Aorta (tissue), 5 donors: Measurements from ENCODE around the gene FADS2. TPM values are rescaled to one million over a fixed set of nuclear protein-coding genes. Genes with fewer than 3 reads are reported as not detected.

Experiments
- ATAC-seq: fragments of 200-7000 bp; cut with Tn5 transposase; one replicate; pipeline ENCODE4 v1.9.1; 2022; ENCODE audit warnings: moderate library complexity; ENCODE audit not compliant: low FRiP score
- DNase-seq, 2 donors: peaks; one replicate each; pipeline ENCODE4 v3.0.0-alpha.2; 2020
- H3K27ac ChIP-seq, 2 donors: one replicate each; pipeline ENCODE4 v1.5.1; 2013; ENCODE audit warnings: low read length in 2 of 2, mild to moderate bottlenecking in 2 of 2, moderate library complexity in 2 of 2, control low read depth in 1 of 2, inconsistent platforms in 1 of 2, low read depth in 1 of 2
- H3K27me3 ChIP-seq, 2 donors: one replicate each; pipeline ENCODE4 v1.6.1; 2013; ENCODE audit warnings: control low read depth in 1 of 2, low read length in 1 of 2, mild to moderate bottlenecking in 1 of 2, moderate library complexity in 1 of 2; ENCODE audit not compliant: insufficient read depth in 2 of 2, control insufficient read depth in 1 of 2
- H3K36me3 ChIP-seq, 2 donors: one replicate each; pipeline ENCODE4 v1.6.1; 2013; ENCODE audit warnings: control low read depth in 1 of 2, low read length in 1 of 2, mild to moderate bottlenecking in 1 of 2; ENCODE audit not compliant: insufficient read depth in 2 of 2, control insufficient read depth in 1 of 2
- H3K4me1 ChIP-seq, 2 donors: one replicate each; pipeline ENCODE4 v1.6.1; 2013; ENCODE audit warnings: low read length in 2 of 2, control low read depth in 1 of 2, mild to moderate bottlenecking in 1 of 2, moderate library complexity in 1 of 2; ENCODE audit not compliant: insufficient read depth in 2 of 2, control insufficient read depth in 1 of 2
- H3K4me3 ChIP-seq, 2 donors: one replicate each; pipeline ENCODE4 v1.5.1; 2013; ENCODE audit warnings: low read length in 2 of 2, control low read depth in 1 of 2, mild to moderate bottlenecking in 1 of 2
- H3K9me3 ChIP-seq: one replicate; pipeline ENCODE4 v1.6.1; 2013; ENCODE audit warnings: mild to moderate bottlenecking, low read length; ENCODE audit not compliant: control insufficient read depth
- WGBS, 2 donors: extraction: QIAGEN DNeasy Blood & Tissue Kit; methylation state at CpG; one replicate each; pipeline ENCODE4 v1.1.7; 2013; 5-methylcytosine and 5-hydroxymethylcytosine counted together
- intact Hi-C, 2 donors: fragments of 100-400 bp; cut with DNase I; formaldehyde crosslinking; loops; one replicate each; pipeline versions ENCODE4 v1.14.2 to v1.15.0; 2022
- microRNA-seq, 2 donors: library from miRNA; unstranded; fragments of <30 nt; microRNA quantifications; one replicate each; pipeline ENCODE4 v1.2.0, GENCODE V29; 2020
- polyA plus RNA-seq, 2 donors: library from polyadenylated mRNA; stranded (reverse); fragments of 200-250 nt; gene quantifications; one replicate each; pipeline ENCODE4 v1.2.3, GENCODE V29; 2013
- total RNA-seq, 2 donors: library from RNA; stranded (reverse); fragmentation: NEBNext Ultra II Directional; extraction: Animal tissue kit (Norgen Biotek cat#: 25700); gene quantifications; one replicate each; pipeline ENCODE4 v1.2.1, GENCODE V29; 2021
- donor health status: healthy with polysubstance abuse.
- donor health status: Bipolar disorder and iron deficiency.
- donor health status: DM: no; HTN: no; CAD: no.
- donor health status: DM: no; HTN: no; CAD: no.
- donor health status: DM: yes; HTN: yes; CAD: no.

Gene FADS2
- total and polyA plus RNA-seq, 4 donors, result 38.2 to 167 (median 80.5) TPM

- H3K27me3 ChIP-seq, result no peaks in the 10 kb centered on the region
- DNase-seq (peak in 1 of 2 donors; percentile 37), ATAC-seq (no peak)
- no peaks in the 10 kb centered on the region for H3K9me3 ChIP-seq
- H3K4me3 ChIP-seq, result no peak overlapping the region
- H3K27ac ChIP-seq, result no peak overlapping the region
- H3K4me1 ChIP-seq, result no peaks in the 10 kb centered on the region
- no peaks in the 10 kb centered on the region for H3K36me3 ChIP-seq
- intact Hi-C loops, result no loop called here
- WGBS, 2 donors, result 92% methylated on average over 7 of the region's 7 CpGs
These were observed 86.5 kb downstream of the FADS2 start for GRCh38 chr11:61914471-61915171.

- H3K27ac ChIP-seq, result no peak overlapping the region
- ATAC-seq, result no peak
- H3K4me3 ChIP-seq, result peak overlapping the region; percentile 44 to 53
- no peaks in the 10 kb centered on the region for H3K4me1 ChIP-seq
- whole genome bisulfite sequencing, 2 donors, result 7 to 9% methylated on average over 28 to 32 of the region's 32 CpGs
- H3K36me3 ChIP-seq, result no peaks in the 10 kb centered on the region
- H3K9me3 ChIP-seq, result no peaks in the 10 kb centered on the region
- no peaks in the 10 kb centered on the region for H3K27me3 ChIP-seq
- intact Hi-C loops, result no loop called here
- DNase-seq, result peak; percentile 46 to 74
These were observed 88.7 kb downstream of the FADS2 start for GRCh38 chr11:61916737-61917333.

Small RNA genes within 50 kb of the gene (microRNA-seq; reads per million reads assigned to microRNA genes)
- gene MIR6746, result 0 to 1.2 reads per million in 2 donors

Other genes starting within 250 kb of the FADS2 start
- gene SYT7, start 247.2 kb upstream of the FADS2 start, total RNA-seq, result 1 to 10 TPM; 1.0 to 2.3 TPM
- gene SYT7, start 247.2 kb upstream of the FADS2 start, polyA plus RNA-seq, result under 1 TPM; 0.20 to 0.88 TPM
- gene DAGLA, start 147.9 kb upstream of the FADS2 start, total RNA-seq, result 1 to 10 TPM; 1.4 to 3.5 TPM
- gene DAGLA, start 147.9 kb upstream of the FADS2 start, polyA plus RNA-seq, result under 1 TPM; 0.51 to 0.63 TPM
- 1 to 10 TPM in 1 of 2 donors, under 1 TPM in 1; 0.23 to 1.1 TPM for gene MYRF, start 75.7 kb upstream of the FADS2 start, total RNA-seq
- 1 to 10 TPM in 1 of 2 donors, under 1 TPM in 1; 0.92 to 2.3 TPM for gene MYRF, start 75.7 kb upstream of the FADS2 start, polyA plus RNA-seq
- 10 to 100 TPM; 73.2 to 84.1 TPM for gene TMEM258, start 35.7 kb upstream of the FADS2 start, total RNA-seq
- gene TMEM258, start 35.7 kb upstream of the FADS2 start, polyA plus RNA-seq, result 100 to 1,000 TPM; 189 to 213 TPM
- 1 to 10 TPM; 5.5 to 6.9 TPM for gene FEN1, start 35.4 kb upstream of the FADS2 start, total RNA-seq
- gene FEN1, start 35.4 kb upstream of the FADS2 start, polyA plus RNA-seq, result 1 to 10 TPM; 3.5 to 4.9 TPM
- gene FADS1, start 11.3 kb upstream of the FADS2 start, total RNA-seq, result 10 to 100 TPM; 50.4 to 61.1 TPM
- gene FADS1, start 11.3 kb upstream of the FADS2 start, polyA plus RNA-seq, result 10 to 100 TPM; 11.8 to 13.7 TPM
- 100 to 1,000 TPM; 120 to 180 TPM for gene FADS3, start 63.2 kb downstream of the FADS2 start, total RNA-seq
- gene FADS3, start 63.2 kb downstream of the FADS2 start, polyA plus RNA-seq, result 100 to 1,000 TPM in 1 of 2 donors, 10 to 100 TPM in 1; 33.8 to 402 TPM
- 10 to 100 TPM; 23.8 to 45.2 TPM for gene RAB3IL1, start 89.3 kb downstream of the FADS2 start, total RNA-seq
- gene RAB3IL1, start 89.3 kb downstream of the FADS2 start, polyA plus RNA-seq, result 10 to 100 TPM in 1 of 2 donors, 1 to 10 TPM in 1; 6.4 to 11.4 TPM
- gene BEST1, start 122.1 kb downstream of the FADS2 start, total RNA-seq, result 1 to 10 TPM; 3.9 to 8.0 TPM
- 1 to 10 TPM; 3.5 to 4.1 TPM for gene BEST1, start 122.1 kb downstream of the FADS2 start, polyA plus RNA-seq
- gene FTH1, start 139.3 kb downstream of the FADS2 start, total RNA-seq, result 1,000 to 10,000 TPM; 2,602 to 2,677 TPM
- gene FTH1, start 139.3 kb downstream of the FADS2 start, polyA plus RNA-seq, result 1,000 to 10,000 TPM; 5,184 to 9,506 TPM